MM.1S (cell line): Measurements from ENCODE around the gene DAB1.

Source experiments
- DNase-seq: peaks from one replicate; pipeline ENCODE4 v3.0.0-alpha.2; 2015
- H2AFZ ChIP-seq: fragments of 300-600 bp; sonication (generic); 2 replicates; pipeline ENCODE4 v1.6.0; 2016; ENCODE audit warnings: antibody characterized with exemption, low read length
- H3F3A ChIP-seq: fragments of 300-600 bp; sonication (generic); 2 replicates; pipeline ENCODE4 v1.6.1; 2016; ENCODE audit warnings: mild to moderate bottlenecking, antibody characterized with exemption, low read length, moderate library complexity, mixed read lengths; ENCODE audit not compliant: insufficient read depth
- H3K27ac ChIP-seq: fragments of 300-600 bp; sonication (generic); 2 replicates; pipeline ENCODE4 v1.5.1; 2016; ENCODE audit warnings: mild to moderate bottlenecking, low read length
- H3K27me3 ChIP-seq: fragments of 300-600 bp; sonication (generic); replicated peaks from 2 replicates; pipeline ENCODE4 v1.6.0; 2016; ENCODE audit warnings: low read length; ENCODE audit not compliant: insufficient read depth
- H3K36me3 ChIP-seq: fragments of 300-600 bp; sonication (generic); replicated peaks from 2 replicates; pipeline ENCODE4 v1.6.1; 2016; ENCODE audit warnings: mild to moderate bottlenecking, low read length, mixed read lengths; ENCODE audit not compliant: insufficient read depth
- H3K4me1 ChIP-seq: fragments of 300-600 bp; sonication (generic); 2 replicates; pipeline ENCODE4 v1.6.1; 2016; ENCODE audit warnings: low read length, mixed read lengths
- H3K4me2 ChIP-seq: fragments of 300-600 bp; sonication (generic); 2 replicates; pipeline ENCODE4 v1.6.0; 2016; ENCODE audit warnings: low read depth, low read length
- H3K4me3 ChIP-seq: fragments of 300-600 bp; sonication (generic); 2 replicates; pipeline ENCODE4 v1.5.1; 2016; ENCODE audit warnings: low read length, mixed read lengths
- H3K79me2 ChIP-seq: fragments of 300-600 bp; sonication (generic); 2 replicates; pipeline ENCODE4 v1.6.1; 2016; ENCODE audit warnings: mixed run types, low read length, mixed read lengths
- H3K9ac ChIP-seq: fragments of 300-600 bp; sonication (generic); 2 replicates; pipeline ENCODE4 v1.6.1; 2016; ENCODE audit warnings: low read length, mixed read lengths
- H3K9me2 ChIP-seq: fragments of 300-600 bp; sonication (generic); replicated peaks from 2 replicates; pipeline ENCODE4 v1.6.1; 2016; ENCODE audit warnings: mild to moderate bottlenecking, low read length, mixed read lengths; ENCODE audit not compliant: insufficient read depth
- H3K9me3 ChIP-seq: fragments of 300-600 bp; sonication (generic); replicated peaks from 2 replicates; pipeline ENCODE4 v1.6.1; 2016; ENCODE audit warnings: mild to moderate bottlenecking, low read length, mixed read lengths; ENCODE audit not compliant: insufficient read depth
- H4K20me1 ChIP-seq: fragments of 300-600 bp; sonication (generic); 2 replicates; pipeline ENCODE4 v1.6.1; 2016; ENCODE audit warnings: mild to moderate bottlenecking, low read length, moderate library complexity, mixed read lengths; ENCODE audit not compliant: insufficient read depth
- CTCF ChIP-seq: fragments of 300-600 bp; sonication (generic); IDR thresholded peaks from 2 replicates; pipeline ENCODE4 v1.5.1; 2016; ENCODE audit warnings: antibody characterized with exemption, low read length, mixed read lengths
- EZH2 ChIP-seq: fragments of 300-600 bp; sonication (generic); optimal IDR thresholded peaks from 2 replicates; pipeline ENCODE3; 2017; ENCODE audit warnings: low read depth, mild to moderate bottlenecking, antibody characterized with exemption, low read length, mixed read lengths
- EZH2phosphoT487 ChIP-seq: fragments of 300-600 bp; sonication (generic); IDR thresholded peaks from 2 replicates; pipeline ENCODE4 v1.6.1; 2018; ENCODE audit warnings: antibody characterized with exemption, low read length

DAB1 gene

DNA sequence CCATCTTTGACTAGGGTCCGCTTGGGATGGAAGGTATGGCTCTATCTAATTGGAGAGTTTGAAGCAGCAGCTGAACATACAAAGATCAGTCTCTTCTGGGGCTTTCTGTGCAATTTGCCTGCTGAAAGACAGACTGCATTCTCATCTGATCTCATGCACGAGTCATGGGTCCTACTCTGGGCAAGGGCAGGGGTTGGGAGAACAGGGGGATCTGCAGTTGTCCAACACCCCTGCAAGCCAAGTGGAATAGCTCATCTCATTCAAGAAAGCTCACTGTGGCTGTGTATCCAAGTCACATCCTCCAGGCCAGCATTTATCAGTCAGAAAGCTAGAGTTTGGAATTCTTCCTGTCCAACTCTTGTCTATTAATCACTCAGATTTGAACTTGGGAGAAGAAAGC is 280.9 kb downstream of the DAB1 start:
- H3F3A ChIP-seq: no peaks in the 10 kb centered on the region
- H3K9me3 ChIP-seq: no peaks in the 10 kb centered on the region
- no peaks in the 10 kb centered on the region for H3K4me1 ChIP-seq
- H2AFZ ChIP-seq: no peak overlapping the region
- no peak overlapping the region for H3K27ac ChIP-seq
- no peak overlapping the region for H3K4me2 ChIP-seq
- TF ChIP-seq EZH2phosphoT487: no peak
- TF ChIP-seq EZH2: no peak
- no peak for TF ChIP-seq CTCF
- no peak overlapping the region for H3K4me3 ChIP-seq
- H3K9ac ChIP-seq: no peak overlapping the region
- no peak for DNase-seq
- no peaks in the 10 kb centered on the region for H3K79me2 ChIP-seq
- no peaks in the 10 kb centered on the region for H3K27me3 ChIP-seq
- no peaks in the 10 kb centered on the region for H4K20me1 ChIP-seq
- H3K9me2 ChIP-seq: no peaks in the 10 kb centered on the region
- H3K36me3 ChIP-seq: no peaks in the 10 kb centered on the region

DNA sequence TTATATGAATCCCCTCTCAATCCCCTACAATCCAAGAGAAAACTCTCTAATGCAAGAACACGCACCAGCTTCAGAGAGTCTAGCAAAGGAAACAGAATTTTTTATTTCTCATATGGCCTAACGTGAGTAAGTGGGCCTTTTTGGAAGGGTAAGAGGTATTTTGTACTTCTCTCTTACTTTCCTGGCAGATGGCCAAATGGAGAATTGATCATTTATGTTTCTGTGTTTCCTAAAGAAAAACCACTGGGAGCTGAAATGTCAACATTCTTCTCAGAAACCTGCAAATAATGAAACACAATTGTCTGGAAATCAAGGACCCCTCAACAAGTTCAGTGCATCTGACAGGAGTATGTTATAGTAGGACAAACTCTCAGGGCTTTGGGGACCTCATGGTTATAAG is 281.7 kb downstream of the DAB1 start:
- Histone ChIP-seq H2AFZ (no peak overlapping the region), H3K36me3 (no peaks in the 10 kb centered on the region), H4K20me1 (no peaks in the 10 kb centered on the region), H3F3A (no peaks in the 10 kb centered on the region), H3K9me3 (no peaks in the 10 kb centered on the region), H3K27ac (no peak overlapping the region), H3K27me3 (no peaks in the 10 kb centered on the region), H3K79me2 (no peaks in the 10 kb centered on the region), H3K4me3 (no peak overlapping the region), H3K4me2 (no peak overlapping the region), H3K4me1 (no peaks in the 10 kb centered on the region), H3K9me2 (no peaks in the 10 kb centered on the region), H3K9ac (no peak overlapping the region)
- no peak for DNase-seq
- TF ChIP-seq EZH2 (no peak), EZH2phosphoT487 (no peak), CTCF (no peak)

DNA sequence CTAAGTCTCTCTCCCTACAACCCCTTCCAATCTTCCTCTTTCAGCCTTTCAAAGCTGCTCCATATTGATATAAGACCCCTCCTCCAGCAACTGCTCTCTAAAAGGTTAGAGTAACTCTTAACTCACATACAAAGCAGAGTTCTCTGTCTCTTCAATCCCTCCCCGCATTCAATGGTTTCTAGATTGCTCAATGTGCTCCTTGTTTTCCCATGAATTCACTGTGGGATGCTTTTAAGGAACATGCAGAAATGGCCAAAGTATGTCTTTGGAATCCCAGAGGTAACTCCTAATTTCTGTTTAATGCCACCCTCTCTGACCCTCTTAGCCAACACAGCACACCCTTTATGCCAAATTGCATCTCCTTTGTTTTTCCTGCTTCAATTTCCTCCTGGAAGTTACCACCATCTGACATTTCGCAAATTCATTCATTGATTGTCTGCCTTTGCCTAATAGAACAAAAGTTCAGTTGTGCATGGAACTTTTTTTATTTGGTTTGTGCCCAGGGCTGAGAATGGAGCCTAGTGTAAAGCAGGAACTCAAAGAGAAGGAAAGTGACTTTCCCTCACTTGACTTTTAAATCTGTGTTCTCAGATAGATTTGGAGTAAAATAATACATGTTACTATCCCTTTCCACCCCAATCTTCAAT is 285.3 kb downstream of the DAB1 start:
- no peaks in the 10 kb centered on the region for H3K4me1 ChIP-seq
- no peaks in the 10 kb centered on the region for H3K27me3 ChIP-seq
- no peaks in the 10 kb centered on the region for H3F3A ChIP-seq
- DNase-seq: no peak
- H3K27ac ChIP-seq: no peak overlapping the region
- H3K4me2 ChIP-seq: no peak overlapping the region
- no peaks in the 10 kb centered on the region for H3K9me3 ChIP-seq
- H3K4me3 ChIP-seq: no peak overlapping the region
- H3K9me2 ChIP-seq: no peaks in the 10 kb centered on the region
- no peak overlapping the region for H2AFZ ChIP-seq
- H3K9ac ChIP-seq: no peak overlapping the region
- no peaks in the 10 kb centered on the region for H4K20me1 ChIP-seq
- TF ChIP-seq EZH2 (no peak), EZH2phosphoT487 (no peak), CTCF (no peak)
- H3K36me3 ChIP-seq: no peaks in the 10 kb centered on the region
- no peaks in the 10 kb centered on the region for H3K79me2 ChIP-seq
